Measurements from ENCODE around the gene TRIM43. TPM values are rescaled to one million over a fixed set of nuclear protein-coding genes. Genes with fewer than 3 reads are reported as not detected.
"Not testable (repeated sequence)": the region's sequence is repeated elsewhere in the genome, so short reads cannot be mapped to it uniquely, and the experiment has no call there.

The TRIM43 gene
- polyA plus RNA-seq, 3 donors: not detected

- H3K4me1 Mint-ChIP-seq; DNase-seq; H3K27me3 ChIP-seq (ENCODE audit: control insufficient read depth in 2 of 2, insufficient read depth in 2 of 2, low read length in 2 of 2); H3K9me3 ChIP-seq (replicated peaks in 1 of 2; ENCODE audit: control insufficient read depth in 1 of 2, insufficient read depth in 1 of 2, low read length in 2 of 2); intact Hi-C loops (cut with micrococcal nuclease); H2AFZ ChIP-seq (ENCODE audit: insufficient read depth, low read depth, low read length, poor library complexity, severe bottlenecking); H3K36me3 Mint-ChIP-seq; H3K27ac Mint-ChIP-seq; H3K27me3 Mint-ChIP-seq (ENCODE audit: low read depth in 3 of 3); H3K36me3 ChIP-seq (replicated peaks in 1 of 2; ENCODE audit: control insufficient read depth in 1 of 2, insufficient read depth in 2 of 2, low read length in 2 of 2); H3K9me3 Mint-ChIP-seq; H3K9ac ChIP-seq (ENCODE audit: insufficient read depth, low read length, poor library complexity, severe bottlenecking); H3K4me1 ChIP-seq (ENCODE audit: control insufficient read depth in 1 of 2, insufficient read depth in 2 of 2, low read length in 2 of 2); H3K4me2 ChIP-seq (replicated peaks; ENCODE audit: extremely low read depth, low read length, poor library complexity, severe bottlenecking); H4K20me1 ChIP-seq (ENCODE audit: insufficient read depth, low read length); H3K4me3 Mint-ChIP-seq; H3K79me2 ChIP-seq (ENCODE audit: insufficient read depth, low read length); H3K4me3 ChIP-seq (replicated peaks in 1 of 3; ENCODE audit: low read depth in 2 of 3, low read length in 3 of 3); H3K27ac ChIP-seq (ENCODE audit: low read depth in 1 of 2, low read length in 2 of 2): not testable (repeated sequence)
- no CpG with 5 or more reads among the region's 8 CpGs for WGBS (ENCODE audit: insufficient coverage)
Measured at GRCh38 chr2:95646274-95646994, 54.6 kb downstream of the TRIM43 start.

GRCh38 chr2:95648894-95649544 lies 57.2 kb downstream of the TRIM43 start:
- H3K4me3 ChIP-seq (replicated peaks in 1 of 3; ENCODE audit: low read depth in 2 of 3, low read length in 3 of 3): not testable (repeated sequence)

More at GRCh38 chr2:95648894-95649544, 57.2 kb downstream of the TRIM43 start:
- H3K4me2 ChIP-seq (replicated peaks; ENCODE audit: extremely low read depth, low read length, poor library complexity, severe bottlenecking); DNase-seq; H3K4me1 ChIP-seq (ENCODE audit: control insufficient read depth in 1 of 2, insufficient read depth in 2 of 2, low read length in 2 of 2); H2AFZ ChIP-seq (ENCODE audit: insufficient read depth, low read depth, low read length, poor library complexity, severe bottlenecking); H3K9ac ChIP-seq (ENCODE audit: insufficient read depth, low read length, poor library complexity, severe bottlenecking); intact Hi-C loops (cut with micrococcal nuclease); H3K27me3 ChIP-seq (ENCODE audit: control insufficient read depth in 2 of 2, insufficient read depth in 2 of 2, low read length in 2 of 2); H3K27ac ChIP-seq (ENCODE audit: low read depth in 1 of 2, low read length in 2 of 2); H3K9me3 ChIP-seq (replicated peaks in 1 of 2; ENCODE audit: control insufficient read depth in 1 of 2, insufficient read depth in 1 of 2, low read length in 2 of 2); H4K20me1 ChIP-seq (ENCODE audit: insufficient read depth, low read length); H3K36me3 Mint-ChIP-seq; H3K27me3 Mint-ChIP-seq (ENCODE audit: low read depth in 3 of 3); H3K27ac Mint-ChIP-seq; H3K9me3 Mint-ChIP-seq; H3K36me3 ChIP-seq (replicated peaks in 1 of 2; ENCODE audit: control insufficient read depth in 1 of 2, insufficient read depth in 2 of 2, low read length in 2 of 2); H3K4me1 Mint-ChIP-seq; H3K79me2 ChIP-seq (ENCODE audit: insufficient read depth, low read length); H3K4me3 Mint-ChIP-seq: not testable (repeated sequence)
- 23% methylated on average over 7 of the region's 29 CpGs for WGBS (ENCODE audit: insufficient coverage)

Small RNA genes within 50 kb of the gene (small RNA-seq; reads per million reads assigned to genes)
- gene AC009237.4 (ENCODE audit: insufficient read length, low read depth) (not detected), gene AC009237.7 (ENCODE audit: insufficient read length, low read depth) (not detected)

Other genes starting within 250 kb of the TRIM43 start
- 10 to 100 TPM in 2 of 3 donors, 1 to 10 TPM in 1; 9.7 to 17.1 (median 10.5) TPM for gene FAHD2A, start 189.3 kb upstream of the TRIM43 start, polyA plus RNA-seq
- not detected for gene TRIM43B, start 107.2 kb upstream of the TRIM43 start, polyA plus RNA-seq

Measured in CD14-positive monocyte (primary cell).